ENCODE measurements around the gene TEPSIN. TPM values are rescaled to one million over a fixed set of nuclear protein-coding genes. Genes with fewer than 3 reads are reported as not detected.

The TEPSIN gene
- total and polyA plus RNA-seq, 2 of the 8 experiments (the other 6 are each of a cell fraction or from before 2014, with no cell fraction given): 22.9 to 28.0 TPM

DNA sequence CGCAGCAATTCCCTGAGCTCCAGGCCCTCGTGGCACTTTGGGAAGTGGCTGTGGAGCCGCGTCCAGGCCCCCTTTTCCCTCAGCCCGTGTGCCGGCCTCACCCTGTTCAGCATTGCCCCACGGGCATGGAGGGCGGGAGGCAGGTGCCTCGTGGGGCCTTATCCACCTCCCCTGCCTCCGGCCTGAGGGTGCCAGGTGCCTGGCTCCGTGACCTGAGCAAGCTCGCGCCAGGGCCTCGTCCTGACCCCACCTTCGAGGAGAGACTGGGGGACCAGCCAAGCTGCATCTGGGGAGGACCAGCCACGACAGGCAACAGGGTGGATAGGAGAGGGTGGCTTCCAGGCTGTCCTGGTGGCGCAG lies 45.8 kb downstream of the TEPSIN start:
- peaks cover 0 to 2% of the 10 kb centered on the region in 2 experiments for H4K20me1 ChIP-seq (replicated peaks in 1 of 2; ENCODE audit: control insufficient read depth in 1 of 2, insufficient read depth in 2 of 2, low read length in 2 of 2)
- ChIA-PET POLR2A (ENCODE audit: partially characterized antibody) (no interaction called here), CTCF (ENCODE audit: partially characterized antibody) (interaction anchor here (0.7 to 2.0 kb wide), 4 partner anchors 10 to 72 kb away, joined by 3 to 7 read pairs (median 4); no protein-coding TSS in a partner anchor)
- H4K8ac ChIP-seq (ENCODE audit: extremely low read depth, insufficient read depth, low read length): no peak overlapping the region; the same call in 1 of the 2 replicates
- no peak overlapping the region for H2BK120ac ChIP-seq (replicated peaks; ENCODE audit: low read depth, low read length)
- H4K5ac ChIP-seq (ENCODE audit: insufficient read length, low read depth, low read length): no peak overlapping the region
- peaks cover 0 to 23% (median 4%) of the 10 kb centered on the region in 4 experiments; a peak in 3 of 8 replicates for H3K36me3 ChIP-seq (ENCODE audit: control insufficient read depth in 2 of 4, insufficient read depth in 4 of 4, low read length in 3 of 4)
- H3K79me1 ChIP-seq (ENCODE audit: low read depth, low read length): no peaks in the 10 kb centered on the region
- H3K56ac ChIP-seq (replicated peaks; ENCODE audit: insufficient read length, low read depth, low read length): no peak overlapping the region
- H3K4ac ChIP-seq (replicated peaks; ENCODE audit: insufficient read length, low read depth, low read length): no peak overlapping the region
- H2AK5ac ChIP-seq (ENCODE audit: low read depth, low read length): no peak overlapping the region
- no peak overlapping the region for H3K18ac ChIP-seq (ENCODE audit: extremely low read depth, low read length)
- no peaks in the 10 kb centered on the region for H3K9me3 ChIP-seq (ENCODE audit: insufficient read depth in 2 of 2, low read depth in 1 of 2, low read length in 1 of 2)
- no peak overlapping the region for H3K4me2 ChIP-seq (ENCODE audit: insufficient read depth in 1 of 2, low read depth in 2 of 2, low read length in 2 of 2)
- no peaks in the 10 kb centered on the region for H3K23me2 ChIP-seq (ENCODE audit: low read depth, low read length)
- no peaks in the 10 kb centered on the region for H3K4me1 ChIP-seq (replicated peaks in 1 of 4; ENCODE audit: control insufficient read depth in 3 of 4, insufficient read depth in 4 of 4, low read length in 3 of 4)
- no peak overlapping the region for H2BK5ac ChIP-seq (ENCODE audit: low read depth, low read length)
- H3K79me2 ChIP-seq (ENCODE audit: control insufficient read depth in 1 of 2, insufficient read depth in 2 of 2, low read length in 2 of 2): no peaks in the 10 kb centered on the region
- no peak for FAIRE-seq
- 92% methylated on average over 15 of the region's 17 CpGs; no CpG with 5 or more reads in 1 of the 2 experiments for WGBS, 2 experiments (ENCODE audit: extremely low coverage in 1 of 2, insufficient coverage in 1 of 2, insufficient read length in 1 of 2, insufficient replicate concordance in 2 of 2, low coverage in 1 of 2, low lambda C conversion rate in 2 of 2, missing lambda C conversion rate in 1 of 2)
- DNase-seq (ENCODE audit: low read depth in 1 of 2, low spot score in 2 of 2): no peak
- H3K4me3 ChIP-seq (ENCODE audit: extremely low read depth in 1 of 4, insufficient read depth in 2 of 4, low read depth in 3 of 4, low read length in 4 of 4): no peak overlapping the region
- no peak overlapping the region for H2BK12ac ChIP-seq (ENCODE audit: low read depth, low read length)
- H2BK15ac ChIP-seq (ENCODE audit: low read length): no peak overlapping the region
- H2AFZ ChIP-seq (ENCODE audit: low read length): no peak overlapping the region
- no peak overlapping the region for H2BK20ac ChIP-seq (ENCODE audit: low read length)
- H3K23ac ChIP-seq (ENCODE audit: insufficient read length): no peak overlapping the region
- no peak overlapping the region for H3K9ac ChIP-seq (replicated peaks in 1 of 4; ENCODE audit: extremely low read depth in 1 of 4, low read depth in 3 of 4, low read length in 3 of 4)
- no peak overlapping the region; the same call in 1 of the 2 replicates for H3K27ac ChIP-seq (ENCODE audit: low read depth, low read length)
- H3K27me3 ChIP-seq (replicated peaks in 1 of 4; ENCODE audit: control insufficient read depth in 3 of 4, extremely low read depth in 1 of 4, insufficient read depth in 3 of 4, low read length in 3 of 4): no peaks in the 10 kb centered on the region
- no peak overlapping the region for H3K14ac ChIP-seq (ENCODE audit: insufficient read length)
- no peak overlapping the region for H4K91ac ChIP-seq (replicated peaks; ENCODE audit: insufficient read length, low read length)
- TF ChIP-seq YY1 (IDR thresholded peaks at IDR 0.05; ENCODE audit: low read depth, low read length): no peak
- no peak for TF ChIP-seq RXRA (IDR thresholded peaks at IDR 0.05; ENCODE audit: insufficient read depth, low read depth, low read length)
- TF ChIP-seq SAP30 (IDR thresholded peaks at IDR 0.05; ENCODE audit: insufficient read depth, insufficient replicate concordance, low read length): no peak
- no peak for TF ChIP-seq RBBP5 (IDR thresholded peaks at IDR 0.05; ENCODE audit: borderline replicate concordance, low read depth, low read length)
- TF ChIP-seq, protein P1, sequence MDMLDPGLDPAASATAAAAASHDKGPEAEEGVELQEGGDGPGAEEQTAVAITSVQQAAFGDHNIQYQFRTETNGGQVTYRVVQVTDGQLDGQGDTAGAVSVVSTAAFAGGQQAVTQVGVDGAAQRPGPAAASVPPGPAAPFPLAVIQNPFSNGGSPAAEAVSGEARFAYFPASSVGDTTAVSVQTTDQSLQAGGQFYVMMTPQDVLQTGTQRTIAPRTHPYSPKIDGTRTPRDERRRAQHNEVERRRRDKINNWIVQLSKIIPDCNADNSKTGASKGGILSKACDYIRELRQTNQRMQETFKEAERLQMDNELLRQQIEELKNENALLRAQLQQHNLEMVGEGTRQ (IDR thresholded peaks at IDR 0.05; ENCODE audit: low read length): no peak
- TF ChIP-seq KDM5A (IDR thresholded peaks at IDR 0.05; ENCODE audit: low read length): no peak
- TF ChIP-seq BRCA1 (IDR thresholded peaks at IDR 0.05; ENCODE audit: low read depth, low read length): no peak
- TF ChIP-seq SIX5 (IDR thresholded peaks at IDR 0.05; ENCODE audit: low read depth, low read length): no peak
- no peak for TF ChIP-seq SP1 (IDR thresholded peaks at IDR 0.05; ENCODE audit: low read depth, low read length)
- TF ChIP-seq EP300 (IDR thresholded peaks at IDR 0.05; ENCODE audit: borderline replicate concordance in 1 of 2, low read depth in 2 of 2, low read length in 2 of 2): no peak
- TF ChIP-seq, protein P2, sequence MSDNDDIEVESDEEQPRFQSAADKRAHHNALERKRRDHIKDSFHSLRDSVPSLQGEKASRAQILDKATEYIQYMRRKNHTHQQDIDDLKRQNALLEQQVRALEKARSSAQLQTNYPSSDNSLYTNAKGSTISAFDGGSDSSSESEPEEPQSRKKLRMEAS (IDR thresholded peaks at IDR 0.05): no peak
- TF ChIP-seq NRF1 (IDR thresholded peaks at IDR 0.05; ENCODE audit: low read depth, low read length): no peak
- TF ChIP-seq POU5F1 (IDR thresholded peaks at IDR 0.05; ENCODE audit: low read depth, low read length): no peak

Measured in H1 (cell line).